Measurements from ENCODE around the gene POU6F2.

DNA sequence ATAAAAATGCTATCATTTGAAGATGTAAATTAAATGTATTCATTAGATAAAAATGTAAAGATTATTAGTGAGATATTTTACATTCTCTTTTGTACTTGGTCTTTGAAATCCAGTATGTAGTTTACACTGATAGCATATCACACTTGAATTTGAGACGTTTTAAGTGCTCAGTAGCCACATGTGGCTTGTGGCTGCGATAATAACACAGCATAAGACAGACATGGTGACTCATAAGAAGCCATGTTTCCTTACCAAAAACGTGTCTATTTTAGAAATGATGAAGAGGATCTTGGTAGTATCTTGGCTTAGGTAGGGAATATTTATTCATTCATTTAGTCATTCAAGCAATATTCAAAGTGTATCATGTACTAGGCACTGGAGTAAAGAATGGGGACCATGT, 149.3 kb downstream of the POU6F2 start:
- TF ChIP-seq, protein P1, sequence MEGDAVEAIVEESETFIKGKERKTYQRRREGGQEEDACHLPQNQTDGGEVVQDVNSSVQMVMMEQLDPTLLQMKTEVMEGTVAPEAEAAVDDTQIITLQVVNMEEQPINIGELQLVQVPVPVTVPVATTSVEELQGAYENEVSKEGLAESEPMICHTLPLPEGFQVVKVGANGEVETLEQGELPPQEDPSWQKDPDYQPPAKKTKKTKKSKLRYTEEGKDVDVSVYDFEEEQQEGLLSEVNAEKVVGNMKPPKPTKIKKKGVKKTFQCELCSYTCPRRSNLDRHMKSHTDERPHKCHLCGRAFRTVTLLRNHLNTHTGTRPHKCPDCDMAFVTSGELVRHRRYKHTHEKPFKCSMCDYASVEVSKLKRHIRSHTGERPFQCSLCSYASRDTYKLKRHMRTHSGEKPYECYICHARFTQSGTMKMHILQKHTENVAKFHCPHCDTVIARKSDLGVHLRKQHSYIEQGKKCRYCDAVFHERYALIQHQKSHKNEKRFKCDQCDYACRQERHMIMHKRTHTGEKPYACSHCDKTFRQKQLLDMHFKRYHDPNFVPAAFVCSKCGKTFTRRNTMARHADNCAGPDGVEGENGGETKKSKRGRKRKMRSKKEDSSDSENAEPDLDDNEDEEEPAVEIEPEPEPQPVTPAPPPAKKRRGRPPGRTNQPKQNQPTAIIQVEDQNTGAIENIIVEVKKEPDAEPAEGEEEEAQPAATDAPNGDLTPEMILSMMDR (IDR thresholded peaks at IDR 0.05) = no peak
- TF ChIP-seq POLR2A (IDR thresholded peaks at IDR 0.05) = no peak

Measured in body of pancreas (tissue), 4 donors.